DND-41 (cell line): Measurements from ENCODE around the gene NDRG3.

Experiments
- ATAC-seq: fragments of 200-7000 bp; cut with Tn5 transposase; 3 replicates; pipeline ENCODE4 v1.9.1; 2021; ENCODE audit warnings: low read depth; ENCODE audit not compliant: insufficient read depth
- DNase-seq: peaks from one replicate; pipeline ENCODE4 v3.0.0-alpha.2; 2020
- H2AFZ ChIP-seq: 2 replicates; pipeline ENCODE4 v1.6.0; 2012; ENCODE audit warnings: low read depth, low read length
- H3K27ac ChIP-seq: 2 replicates; pipeline ENCODE4 v1.5.1; 2012; ENCODE audit warnings: low read length, inconsistent platforms
- H3K27me3 ChIP-seq: fragments of 200-600 bp; sonication (generic); 2 replicates; pipeline ENCODE4 v1.6.0; 2012; ENCODE audit warnings: low read length, mild to moderate bottlenecking, inconsistent platforms; ENCODE audit not compliant: insufficient read depth, poor library complexity
- H3K36me3 ChIP-seq: 2 replicates; pipeline ENCODE4 v1.5.1; 2012; ENCODE audit warnings: low read length, inconsistent platforms; ENCODE audit not compliant: insufficient read depth
- H3K4me1 ChIP-seq: 2 replicates; pipeline ENCODE4 v1.5.1; 2012; ENCODE audit warnings: mild to moderate bottlenecking, low read length; ENCODE audit not compliant: insufficient read depth
- H3K4me2 ChIP-seq: 2 replicates; pipeline ENCODE4 v1.6.0; 2012; ENCODE audit warnings: mild to moderate bottlenecking, moderate library complexity, low read length, inconsistent platforms; ENCODE audit not compliant: insufficient read depth
- H3K4me3 ChIP-seq, 2 experiments: fragments of 200-600 bp in 1 of 2; shearing (Covaris generic) in 1 of 2; 2 replicates each; pipeline ENCODE4 v1.5.1; 2012 to 2016; ENCODE audit warnings: inconsistent platforms in 2 of 2, low read length in 2 of 2, mild to moderate bottlenecking in 2 of 2, low read depth in 1 of 2, moderate library complexity in 1 of 2
- H3K79me2 ChIP-seq: 2 replicates; pipeline ENCODE4 v1.6.0; 2012; ENCODE audit warnings: low read length, inconsistent platforms; ENCODE audit not compliant: insufficient read depth
- H3K9ac ChIP-seq: 2 replicates; pipeline ENCODE4 v1.6.0; 2012; ENCODE audit warnings: low read depth, mild to moderate bottlenecking, inconsistent platforms, low read length, moderate library complexity
- H3K9me3 ChIP-seq: 2 replicates; pipeline ENCODE4 v1.5.1; 2012; ENCODE audit warnings: low read length, moderate library complexity, mild to moderate bottlenecking, inconsistent platforms; ENCODE audit not compliant: insufficient read depth, severe bottlenecking
- H4K20me1 ChIP-seq: 2 replicates; pipeline ENCODE4 v1.6.0; 2012; ENCODE audit warnings: low read length; ENCODE audit not compliant: insufficient read depth
- EZH2 ChIP-seq: IDR thresholded peaks from 3 replicates; pipeline ENCODE4 v1.6.1; 2012; ENCODE audit warnings: borderline replicate concordance, low read depth, mild to moderate bottlenecking, moderate library complexity, low read length, inconsistent platforms; ENCODE audit not compliant: severe bottlenecking
- TF ChIP-seq, protein P1 (sequence below): IDR thresholded peaks from 2 replicates; pipeline ENCODE4 v1.5.1; 2012; ENCODE audit warnings: borderline replicate concordance, low read length, moderate library complexity, mild to moderate bottlenecking; ENCODE audit not compliant: poor library complexity, severe bottlenecking; ENCODE audit errors: extremely low read depth

NDRG3 gene

DNA sequence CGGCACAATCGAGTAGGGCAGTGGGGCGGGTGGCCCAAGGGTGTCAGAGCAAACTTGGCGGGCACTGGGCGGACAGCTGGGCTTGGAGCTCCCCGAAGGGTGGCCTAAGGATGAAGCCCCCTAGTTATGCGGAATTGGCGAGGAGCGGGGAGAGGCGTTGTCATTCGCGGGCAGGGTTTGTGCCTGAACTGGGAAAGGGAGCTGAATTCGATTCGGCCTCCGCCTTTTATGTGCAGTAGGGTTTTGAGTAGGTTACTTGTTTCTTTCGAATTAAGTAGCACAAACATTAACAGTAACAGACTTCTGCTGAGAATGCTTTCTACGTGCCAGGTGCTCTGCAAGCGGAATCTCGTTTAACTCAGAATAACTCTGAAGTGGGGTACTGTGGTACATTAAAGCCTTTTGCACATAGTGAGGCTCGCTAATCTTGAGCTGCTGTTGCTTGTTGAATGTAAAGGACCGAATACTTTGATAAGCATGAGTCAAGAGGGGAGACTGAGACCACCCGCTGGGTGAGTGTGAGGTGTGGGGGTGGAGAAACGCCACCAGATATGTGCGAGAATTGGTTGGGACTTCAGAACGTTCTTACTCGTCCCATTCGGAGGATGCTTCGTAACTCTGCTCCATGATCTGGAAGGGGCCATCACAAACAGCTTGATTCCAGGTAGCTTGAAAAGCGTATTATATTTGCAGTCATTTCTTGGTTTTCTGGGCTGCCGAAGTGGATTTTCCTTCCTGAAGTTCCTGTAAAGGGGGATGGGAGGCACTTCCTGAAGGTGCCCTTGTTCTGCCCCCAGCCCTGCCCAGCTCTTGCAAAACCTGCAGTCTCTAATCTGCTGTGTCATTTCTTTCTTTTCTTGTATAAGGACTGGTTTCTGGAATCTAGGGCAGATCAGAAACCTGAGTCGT is 139.5 kb downstream of the NDRG3 start:
- Histone ChIP-seq H3K4me1 (peaks cover 30% of the 10 kb centered on the region), H3K27me3 (no peaks in the 10 kb centered on the region), H2AFZ (peak overlapping the region; percentile 82), H3K4me2 (peak overlapping the region; percentile 85), H3K36me3 (peaks cover 40% of the 10 kb centered on the region), H3K9ac (peak overlapping the region; percentile 85), H3K4me3 (peak overlapping the region; percentile 86), H3K79me2 (peaks cover 39% of the 10 kb centered on the region), H3K9me3 (no peaks in the 10 kb centered on the region), H3K27ac (peak overlapping the region; percentile 77), H4K20me1 (peaks cover 35% of the 10 kb centered on the region)
- ATAC-seq (no peak), DNase-seq (peak; percentile 38)
- TF ChIP-seq, protein P1, sequence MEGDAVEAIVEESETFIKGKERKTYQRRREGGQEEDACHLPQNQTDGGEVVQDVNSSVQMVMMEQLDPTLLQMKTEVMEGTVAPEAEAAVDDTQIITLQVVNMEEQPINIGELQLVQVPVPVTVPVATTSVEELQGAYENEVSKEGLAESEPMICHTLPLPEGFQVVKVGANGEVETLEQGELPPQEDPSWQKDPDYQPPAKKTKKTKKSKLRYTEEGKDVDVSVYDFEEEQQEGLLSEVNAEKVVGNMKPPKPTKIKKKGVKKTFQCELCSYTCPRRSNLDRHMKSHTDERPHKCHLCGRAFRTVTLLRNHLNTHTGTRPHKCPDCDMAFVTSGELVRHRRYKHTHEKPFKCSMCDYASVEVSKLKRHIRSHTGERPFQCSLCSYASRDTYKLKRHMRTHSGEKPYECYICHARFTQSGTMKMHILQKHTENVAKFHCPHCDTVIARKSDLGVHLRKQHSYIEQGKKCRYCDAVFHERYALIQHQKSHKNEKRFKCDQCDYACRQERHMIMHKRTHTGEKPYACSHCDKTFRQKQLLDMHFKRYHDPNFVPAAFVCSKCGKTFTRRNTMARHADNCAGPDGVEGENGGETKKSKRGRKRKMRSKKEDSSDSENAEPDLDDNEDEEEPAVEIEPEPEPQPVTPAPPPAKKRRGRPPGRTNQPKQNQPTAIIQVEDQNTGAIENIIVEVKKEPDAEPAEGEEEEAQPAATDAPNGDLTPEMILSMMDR: no peak
- TF ChIP-seq EZH2: no peak

DNA sequence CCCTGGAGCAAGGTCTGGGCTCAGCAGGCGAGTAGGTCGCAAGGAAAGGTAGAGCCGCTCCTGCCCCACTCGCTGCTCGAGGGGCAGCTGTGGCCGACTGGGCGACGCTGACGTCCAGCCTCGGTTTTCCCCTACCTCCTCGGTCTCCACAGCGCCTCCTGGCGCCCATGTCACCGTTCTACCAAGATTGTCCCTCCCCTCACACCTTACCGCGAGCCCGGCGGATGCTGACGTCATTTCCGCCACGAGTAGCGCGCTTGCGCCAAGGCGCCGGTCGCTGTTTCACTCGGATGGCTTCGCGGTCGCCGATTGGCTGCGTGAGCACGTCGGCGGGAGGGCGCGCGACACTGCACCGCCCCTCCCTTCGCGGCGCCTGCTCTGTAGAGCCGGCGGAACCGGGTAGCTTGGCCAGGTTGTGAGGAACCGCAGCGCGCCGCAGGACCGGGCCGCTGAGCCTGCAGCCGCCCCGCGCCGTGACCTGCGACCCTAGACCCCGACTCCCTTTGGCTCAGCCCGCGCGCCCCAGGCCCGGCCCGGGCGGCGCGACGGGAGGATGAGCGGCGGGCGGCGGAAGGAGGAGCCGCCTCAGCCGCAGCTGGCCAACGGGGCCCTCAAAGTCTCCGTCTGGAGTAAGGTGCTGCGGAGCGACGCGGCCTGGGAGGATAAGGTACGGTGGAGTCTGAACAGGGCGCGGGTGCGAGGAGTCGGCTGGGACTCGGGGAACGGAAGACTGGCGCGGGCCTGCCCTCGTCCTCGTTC is 140.3 kb downstream of the NDRG3 start, which contains the start of gene RAB5IF:
RAB5IF (plus strand) TSS at position 381 of the 759 bp plus-strand sequence; CDS start at position 554, 173 bp downstream.
- Histone ChIP-seq H3K4me2 (peak within 1 kb of the TSS; percentile 85), H4K20me1 (peaks cover 35% of the 10 kb centered on the region), H2AFZ (peak within 1 kb of the TSS; percentile 93), H3K4me3 (peak within 1 kb of the TSS; percentile 86), H3K4me1 (peaks cover 30% of the 10 kb centered on the region), H3K27ac (peak within 1 kb of the TSS; percentile 83), H3K9me3 (no peaks in the 10 kb centered on the region), H3K27me3 (no peaks in the 10 kb centered on the region), H3K79me2 (peaks cover 39% of the 10 kb centered on the region), H3K36me3 (peaks cover 32% of the 10 kb centered on the region), H3K9ac (peak within 1 kb of the TSS; percentile 85)
- DNase-seq (peak; percentile 100), ATAC-seq (peak; percentile 93)
- TF ChIP-seq EZH2: no peak
- TF ChIP-seq, protein P1: peak; percentile 98

DNA sequence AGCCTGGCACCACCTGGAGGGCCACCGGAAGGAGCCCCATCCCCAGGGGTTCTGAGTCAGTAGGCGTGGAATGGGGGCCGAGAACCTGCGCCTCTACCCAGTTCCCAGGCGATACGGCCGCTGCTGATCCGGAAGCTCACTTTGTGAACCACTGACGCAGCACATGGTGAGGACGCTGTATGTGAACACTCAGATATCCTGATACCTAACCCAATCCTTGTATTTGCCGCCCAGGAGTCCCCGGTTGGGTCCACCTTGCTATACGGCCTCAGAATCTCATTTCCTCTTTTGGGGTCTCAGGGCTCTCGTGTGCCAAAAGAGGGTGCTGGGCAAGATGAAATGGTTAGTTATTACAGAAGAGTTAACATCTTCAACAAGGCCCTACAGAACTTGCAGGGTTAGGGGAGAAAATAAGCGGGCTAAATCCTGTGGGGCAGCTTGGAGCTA is 140.9 kb downstream of the NDRG3 start:
- Histone ChIP-seq H3K4me2 (peak overlapping the region; percentile 73), H3K27me3 (no peaks in the 10 kb centered on the region), H4K20me1 (peaks cover 35% of the 10 kb centered on the region), H3K36me3 (peaks cover 26% of the 10 kb centered on the region), H3K79me2 (peaks cover 39% of the 10 kb centered on the region), H3K4me3 (peak overlapping the region; percentile 29 to 86; a peak in 3 of 4 replicates), H3K27ac (peak overlapping the region; percentile 83), H3K9me3 (no peaks in the 10 kb centered on the region), H3K9ac (peak overlapping the region; percentile 85), H2AFZ (peak overlapping the region; percentile 93), H3K4me1 (peaks cover 30% of the 10 kb centered on the region)
- ATAC-seq: peak; percentile 40
- DNase-seq: peak; percentile 75
- TF ChIP-seq, protein P1: no peak
- TF ChIP-seq EZH2: no peak
